NB4 (cell line): ENCODE results near the gene TUT7.

Experiments
- CTCF ChIP-seq: IDR thresholded peaks from one replicate; pipeline ENCODE4 v1.5.1; 2012; ENCODE audit warnings: low read depth, low read length
- POLR2A ChIP-seq: IDR thresholded peaks from 2 replicates; pipeline ENCODE4 v1.6.1; 2011; ENCODE audit warnings: mild to moderate bottlenecking; ENCODE audit not compliant: insufficient read length; ENCODE audit errors: extremely low read depth

- TF ChIP-seq CTCF: no peak
- TF ChIP-seq POLR2A: no peak
These were observed 50.8 kb downstream of the TUT7 start for GRCh38 chr9:86303316-86303975.
